ENCODE data around the gene PPIP5K2. TPM values are rescaled to one million over a fixed set of nuclear protein-coding genes. Genes with fewer than 3 reads are reported as not detected.

Gene PPIP5K2
- total RNA-seq, 1 experiment from 2014 or later, result 35.5 TPM

DNA sequence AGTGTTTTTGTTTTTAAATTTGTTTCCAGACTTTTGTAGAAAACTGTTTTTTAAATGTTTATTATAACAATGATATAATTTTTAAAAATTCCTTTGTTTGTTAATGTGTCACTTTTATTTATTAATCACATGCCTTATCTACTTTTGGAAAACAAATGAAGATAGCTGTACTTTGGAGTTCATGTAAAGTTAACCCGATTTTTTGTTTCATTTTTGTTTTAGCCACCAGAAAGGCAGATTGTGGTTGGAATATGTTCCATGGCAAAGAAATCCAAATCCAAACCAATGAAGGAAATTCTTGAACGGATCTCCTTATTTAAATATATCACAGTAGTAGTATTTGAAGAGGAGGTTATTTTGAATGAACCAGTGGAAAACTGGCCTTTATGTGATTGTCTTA is 13.1 kb downstream of the PPIP5K2 start:
- no peaks in the 10 kb centered on the region for H3K36me3 ChIP-seq (ENCODE audit: low read depth)
- no peaks in the 10 kb centered on the region for H4K20me1 ChIP-seq (ENCODE audit: insufficient read depth)
- no peak overlapping the region for H2AFZ ChIP-seq
- intact Hi-C loops (cut with micrococcal nuclease; ENCODE audit: unreplicated experiment), result loop anchor here (10.0 kb wide), 1 partner anchor 468 kb away; no protein-coding TSS in a partner anchor
- no peaks in the 10 kb centered on the region for H3K79me2 ChIP-seq (ENCODE audit: low read depth)
- H3K27ac ChIP-seq, result no peak overlapping the region
- no peak overlapping the region for H3K4me2 ChIP-seq
- H3K4me1 ChIP-seq (replicated peaks; ENCODE audit: insufficient read depth), result no peaks in the 10 kb centered on the region
- POLR2A ChIA-PET (ENCODE audit: unreplicated experiment), result no interaction called here
- TF ChIP-seq EZH2 (IDR thresholded peaks at IDR 0.05; ENCODE audit: low read depth) (no peak), CTCF (conservative IDR thresholded peaks at IDR 0.05) (no peak)
- H3F3A ChIP-seq (ENCODE audit: insufficient read depth, low read depth), result no peaks in the 10 kb centered on the region; the same call in 1 of the 2 replicates
- H3K27me3 ChIP-seq (ENCODE audit: insufficient read depth, low read depth), result no peaks in the 10 kb centered on the region
- H3K4me3 ChIP-seq, result no peak overlapping the region
- no peak for DNase-seq
- BruUV-seq (replicated peaks), result no TSS peak
- no peaks in the 10 kb centered on the region for H3K9me3 ChIP-seq (ENCODE audit: insufficient read depth, low read depth)
- CTCF ChIA-PET, result no interaction called here
- no peaks in the 10 kb centered on the region for H3K9me2 ChIP-seq (ENCODE audit: insufficient read depth)

DNA sequence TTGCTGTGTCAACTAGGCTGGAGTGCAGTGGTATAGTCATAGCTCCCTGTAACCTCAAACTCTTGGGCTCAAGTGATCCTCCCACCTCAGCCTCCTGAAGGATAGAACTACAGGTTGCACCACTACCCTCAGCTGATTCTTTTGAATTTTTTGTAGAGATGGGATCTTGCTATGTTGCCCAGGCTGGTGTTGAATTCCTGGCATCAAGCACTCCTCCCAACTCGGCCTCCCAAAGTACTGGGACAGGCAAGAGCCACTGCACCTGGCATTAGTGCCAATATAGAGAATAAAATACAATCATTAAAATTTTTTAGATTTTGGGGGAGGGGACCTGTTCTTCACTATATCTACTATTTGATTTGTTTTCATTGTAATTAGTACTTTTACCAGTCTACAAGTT is 15.4 kb downstream of the PPIP5K2 start:
- no peak for TF ChIP-seq CTCF (conservative IDR thresholded peaks at IDR 0.05)
- TF ChIP-seq EZH2 (IDR thresholded peaks at IDR 0.05; ENCODE audit: low read depth), result no peak
- intact Hi-C loops (cut with micrococcal nuclease; ENCODE audit: unreplicated experiment), result loop anchor here (5.0 to 10.0 kb wide), 3 partner anchors 342 to 471 kb away; no protein-coding TSS in a partner anchor
- H3K9me2 ChIP-seq (ENCODE audit: insufficient read depth), result no peaks in the 10 kb centered on the region
- H3K36me3 ChIP-seq (ENCODE audit: low read depth), result no peaks in the 10 kb centered on the region
- H3K4me3 ChIP-seq, result no peak overlapping the region
- POLR2A ChIA-PET (ENCODE audit: unreplicated experiment), result no interaction called here
- no peaks in the 10 kb centered on the region for H4K20me1 ChIP-seq (ENCODE audit: insufficient read depth)
- H3K4me2 ChIP-seq, result no peak overlapping the region
- DNase-seq, result no peak
- no peak overlapping the region for H3K27ac ChIP-seq
- no peaks in the 10 kb centered on the region for H3K79me2 ChIP-seq (ENCODE audit: low read depth)
- CTCF ChIA-PET, result no interaction called here
- no peaks in the 10 kb centered on the region for H3F3A ChIP-seq (ENCODE audit: insufficient read depth, low read depth)
- H2AFZ ChIP-seq, result no peak overlapping the region
- no TSS peak for BruUV-seq (replicated peaks)
- no peaks in the 10 kb centered on the region for H3K9me3 ChIP-seq (ENCODE audit: insufficient read depth, low read depth)
- no peaks in the 10 kb centered on the region for H3K27me3 ChIP-seq (ENCODE audit: insufficient read depth, low read depth)
- H3K4me1 ChIP-seq (replicated peaks; ENCODE audit: insufficient read depth), result no peaks in the 10 kb centered on the region

GRCh38 chr5:103138202-103138690 is 18.1 kb downstream of the PPIP5K2 start:
- no peak for DNase-seq
- POLR2A ChIA-PET (ENCODE audit: unreplicated experiment), result no interaction called here
- TF ChIP-seq CTCF (conservative IDR thresholded peaks at IDR 0.05) (no peak), EZH2 (IDR thresholded peaks at IDR 0.05; ENCODE audit: low read depth) (no peak)
- no peak overlapping the region for H3K27ac ChIP-seq
- H3K79me2 ChIP-seq (ENCODE audit: low read depth), result no peaks in the 10 kb centered on the region
- H3K27me3 ChIP-seq (ENCODE audit: insufficient read depth, low read depth), result no peaks in the 10 kb centered on the region
- no peaks in the 10 kb centered on the region for H3K9me3 ChIP-seq (ENCODE audit: insufficient read depth, low read depth)
- no peaks in the 10 kb centered on the region for H3K36me3 ChIP-seq (ENCODE audit: low read depth)
- CTCF ChIA-PET, result no interaction called here
- H2AFZ ChIP-seq, result no peak overlapping the region
- no TSS peak for BruUV-seq (replicated peaks)
- H3K4me3 ChIP-seq, result no peak overlapping the region
- no peaks in the 10 kb centered on the region for H3F3A ChIP-seq (ENCODE audit: insufficient read depth, low read depth)
- no peaks in the 10 kb centered on the region for H4K20me1 ChIP-seq (ENCODE audit: insufficient read depth)
- intact Hi-C loops (cut with micrococcal nuclease; ENCODE audit: unreplicated experiment), result loop anchor here (2.0 to 10.0 kb wide), 5 partner anchors 97 to 555 kb away; no protein-coding TSS in a partner anchor
- H3K4me2 ChIP-seq, result no peak overlapping the region
- no peaks in the 10 kb centered on the region for H3K9me2 ChIP-seq (ENCODE audit: insufficient read depth)
- H3K4me1 ChIP-seq (replicated peaks; ENCODE audit: insufficient read depth), result no peaks in the 10 kb centered on the region

All from PC-9 (cell line).